ENCODE results near the gene ARL16. TPM values are rescaled to one million over a fixed set of nuclear protein-coding genes. Genes with fewer than 3 reads are reported as not detected.

ARL16 gene, protein sequence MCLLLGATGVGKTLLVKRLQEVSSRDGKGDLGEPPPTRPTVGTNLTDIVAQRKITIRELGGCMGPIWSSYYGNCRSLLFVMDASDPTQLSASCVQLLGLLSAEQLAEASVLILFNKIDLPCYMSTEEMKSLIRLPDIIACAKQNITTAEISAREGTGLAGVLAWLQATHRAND
- 35.5 TPM for total RNA-seq

GRCh38 chr17:81683584-81684441, at the start of gene ARL16, which contains the start of gene HGS:
ARL16 (minus strand) TSS chr17:81683797; CDS start chr17:81683753, 44 bp downstream.
HGS (plus strand) TSS chr17:81684011; CDS start chr17:81684067, 56 bp downstream.
- peak; percentile 98 for DNase-seq (ENCODE audit: low spot score)

- no peak for DNase-seq (ENCODE audit: low spot score)
Observed at GRCh38 chr17:81727324-81728031, 43.9 kb upstream of the ARL16 start.

DNA sequence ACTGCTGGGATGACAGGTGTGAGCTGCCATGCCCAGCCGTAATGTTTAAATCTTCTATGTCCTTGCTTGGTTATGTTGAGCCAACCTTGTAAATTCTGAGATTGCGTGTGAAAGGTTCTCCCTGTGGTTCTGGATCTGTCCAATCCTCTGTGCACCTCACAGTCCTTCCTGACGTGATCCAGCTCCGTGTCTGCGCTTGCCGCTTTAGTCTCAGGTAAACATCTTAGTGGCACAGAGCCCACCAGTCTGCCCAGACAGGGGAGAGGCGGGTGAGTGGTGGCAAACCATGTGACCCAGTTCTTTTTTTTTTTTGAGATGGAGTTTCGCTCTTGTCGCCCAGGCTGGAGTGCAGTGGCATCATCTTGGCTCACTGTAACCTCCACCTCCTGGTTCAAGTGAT, 42.4 kb upstream of the ARL16 start:
- peak; percentile 85 for DNase-seq (ENCODE audit: low spot score)

DNA sequence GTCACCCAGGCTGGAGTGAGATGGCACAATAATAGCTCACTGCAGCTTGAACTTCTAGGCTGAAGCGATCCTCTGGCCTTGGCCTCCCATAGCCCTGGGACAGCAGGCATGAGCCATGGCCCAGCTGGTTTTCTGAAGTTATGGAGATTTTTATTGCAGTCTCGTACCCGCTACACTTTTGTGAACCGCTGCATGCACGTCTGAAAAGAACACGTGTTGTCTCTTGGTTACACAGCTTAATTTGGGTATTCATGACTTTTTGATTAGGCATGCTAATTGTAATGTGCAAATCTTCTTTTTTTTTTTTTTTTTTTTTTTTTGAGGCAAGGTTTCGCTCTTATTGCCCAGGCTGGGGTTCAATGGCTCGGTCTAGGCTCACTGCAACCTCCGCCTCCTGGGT, 41.8 kb upstream of the ARL16 start:
- no peak for DNase-seq (ENCODE audit: low spot score)

GRCh38 chr17:81723651-81724209, 40.1 kb upstream of the ARL16 start:
- DNase-seq (ENCODE audit: low spot score): no peak

GRCh38 chr17:81722184-81723120, 38.9 kb upstream of the ARL16 start:
- DNase-seq (ENCODE audit: low spot score): peak; percentile 89

DNA sequence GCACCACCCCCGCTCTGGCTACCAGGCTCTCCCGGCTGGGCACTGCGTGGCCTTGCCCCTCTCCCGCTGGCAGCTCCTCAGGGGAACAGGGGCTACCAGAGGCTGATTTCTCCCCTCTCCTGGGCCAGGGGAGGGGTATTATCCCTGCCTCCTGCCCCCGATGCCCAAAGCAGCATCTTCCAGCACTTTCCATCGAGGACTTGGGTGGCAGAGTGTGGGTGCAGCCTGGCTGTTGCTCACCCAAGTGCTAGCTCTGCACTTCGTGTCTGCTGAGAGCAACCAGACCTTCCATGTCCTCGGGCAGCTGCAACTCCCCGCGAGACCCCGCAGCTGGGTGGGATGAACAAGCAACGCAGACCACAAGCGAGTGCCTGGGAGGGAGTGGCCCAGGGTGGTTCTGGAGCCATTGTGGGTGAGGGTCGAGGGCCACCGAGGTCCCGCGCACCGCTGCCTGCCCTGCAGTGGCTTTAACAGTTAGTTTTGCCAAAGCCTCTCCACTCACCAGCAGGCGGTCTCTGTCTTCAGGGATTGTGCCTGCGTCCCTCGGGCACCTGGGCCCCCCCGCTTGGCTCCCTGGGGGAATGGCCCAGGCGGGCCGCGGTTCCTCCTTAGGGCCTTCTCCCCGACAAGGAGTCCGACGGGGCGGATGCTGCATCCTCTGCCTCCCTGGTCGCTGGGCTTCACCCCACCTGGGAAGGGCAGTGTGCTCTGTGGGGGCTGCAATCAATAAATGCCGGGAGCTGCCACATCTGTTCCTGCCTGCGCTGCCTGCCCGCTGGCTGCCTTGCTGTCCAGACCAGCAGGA, 36.9 kb upstream of the ARL16 start:
- no peak for DNase-seq (ENCODE audit: low spot score)

DNA sequence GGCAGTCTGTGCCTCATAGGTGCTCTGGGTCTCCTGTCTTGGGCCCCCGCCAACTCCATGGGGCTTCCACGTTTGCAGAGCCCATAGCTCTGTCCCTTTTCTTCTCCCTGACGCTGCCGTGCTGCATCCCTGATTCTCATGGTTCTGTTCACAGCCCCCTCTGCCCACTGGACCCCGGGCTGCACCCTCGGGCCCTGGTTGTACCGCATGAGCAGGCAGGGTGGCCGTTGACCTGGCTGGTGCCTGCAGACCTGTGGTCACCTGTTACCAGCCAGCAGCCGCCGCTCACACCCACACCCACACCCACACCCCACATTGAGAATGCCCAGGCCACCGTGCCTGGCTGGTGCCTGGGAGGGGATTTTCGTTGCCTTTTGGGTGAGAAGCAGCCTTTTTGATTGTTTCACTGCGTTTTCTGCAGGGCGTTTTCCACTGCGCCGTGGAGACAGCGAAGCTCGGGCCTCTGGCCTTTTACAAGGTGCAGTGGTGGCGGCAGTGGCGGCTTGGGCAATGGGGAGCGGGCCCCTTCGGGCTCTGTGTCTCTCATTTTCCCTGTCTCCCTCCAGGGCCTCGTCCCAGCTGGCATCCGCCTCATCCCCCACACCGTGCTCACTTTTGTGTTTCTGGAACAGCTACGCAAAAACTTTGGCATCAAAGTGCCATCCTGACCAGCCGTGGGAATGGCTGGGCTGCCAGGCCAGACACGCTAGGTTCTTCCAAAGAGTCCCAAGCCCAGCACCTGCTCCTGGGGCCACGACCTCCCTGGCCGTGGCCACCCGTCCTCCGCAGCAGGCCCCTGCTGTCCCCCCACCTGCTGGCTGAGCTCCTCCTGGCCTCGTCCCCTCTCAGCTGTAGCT, 36.0 kb upstream of the ARL16 start:
- no peak for DNase-seq (ENCODE audit: low spot score)

DNA sequence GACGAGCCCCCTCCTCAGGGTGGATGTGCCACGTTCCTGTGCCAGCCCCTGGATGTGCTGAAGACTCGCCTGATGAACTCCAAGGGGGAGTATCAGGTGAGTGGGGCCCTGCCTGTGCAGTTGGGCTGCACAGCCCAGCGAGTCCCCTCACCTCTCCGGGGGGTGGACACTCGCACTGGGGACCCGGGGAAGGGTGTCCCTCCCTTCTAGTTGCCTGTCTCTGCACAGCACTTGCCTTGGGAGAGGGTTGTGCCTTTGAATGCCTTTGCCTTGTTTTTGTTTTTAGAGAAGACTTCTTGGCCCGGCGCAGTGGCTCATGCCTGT, 34.1 kb upstream of the ARL16 start:
- DNase-seq (ENCODE audit: low spot score): no peak

DNA sequence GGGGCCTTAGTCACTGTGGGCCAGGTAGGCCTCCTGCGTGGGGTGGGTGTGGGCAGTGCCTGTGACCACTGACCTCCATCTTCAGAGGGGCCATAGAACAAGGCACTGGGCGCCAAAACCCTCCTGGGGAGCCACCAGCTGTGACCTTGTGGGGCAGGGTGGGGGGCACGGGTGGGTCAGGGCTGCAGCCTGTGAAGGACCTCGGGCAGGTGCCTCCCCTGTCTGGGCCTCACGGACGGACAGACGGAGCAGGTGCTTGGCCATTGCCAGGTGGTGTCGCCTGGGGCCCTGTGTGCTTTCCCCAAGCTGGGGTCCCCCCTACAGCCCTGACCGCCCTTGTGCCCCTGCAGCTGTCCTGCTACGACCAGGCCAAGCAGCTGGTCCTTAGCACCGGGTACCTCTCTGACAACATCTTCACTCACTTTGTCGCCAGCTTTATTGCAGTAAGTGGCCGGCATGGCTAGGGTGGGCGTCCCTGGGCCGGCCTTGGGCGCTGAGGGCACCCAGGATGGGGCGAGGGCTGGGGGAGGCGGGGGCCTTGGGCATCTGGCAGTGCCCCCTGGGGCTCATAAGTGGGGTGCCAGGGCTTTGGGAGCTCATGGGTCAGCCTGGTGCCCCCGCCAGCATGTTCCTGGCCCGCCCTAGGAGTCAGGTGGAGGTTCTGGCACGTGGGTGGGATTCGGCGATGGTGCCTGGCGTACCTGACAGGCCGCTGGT, 33.6 kb upstream of the ARL16 start:
- DNase-seq (ENCODE audit: low spot score): no peak

GRCh38 chr17:81716674-81716996, 33.0 kb upstream of the ARL16 start:
- no peak for DNase-seq (ENCODE audit: low spot score)

GRCh38 chr17:81715872-81716673, 32.5 kb upstream of the ARL16 start:
- no peak for DNase-seq (ENCODE audit: low spot score)

DNA sequence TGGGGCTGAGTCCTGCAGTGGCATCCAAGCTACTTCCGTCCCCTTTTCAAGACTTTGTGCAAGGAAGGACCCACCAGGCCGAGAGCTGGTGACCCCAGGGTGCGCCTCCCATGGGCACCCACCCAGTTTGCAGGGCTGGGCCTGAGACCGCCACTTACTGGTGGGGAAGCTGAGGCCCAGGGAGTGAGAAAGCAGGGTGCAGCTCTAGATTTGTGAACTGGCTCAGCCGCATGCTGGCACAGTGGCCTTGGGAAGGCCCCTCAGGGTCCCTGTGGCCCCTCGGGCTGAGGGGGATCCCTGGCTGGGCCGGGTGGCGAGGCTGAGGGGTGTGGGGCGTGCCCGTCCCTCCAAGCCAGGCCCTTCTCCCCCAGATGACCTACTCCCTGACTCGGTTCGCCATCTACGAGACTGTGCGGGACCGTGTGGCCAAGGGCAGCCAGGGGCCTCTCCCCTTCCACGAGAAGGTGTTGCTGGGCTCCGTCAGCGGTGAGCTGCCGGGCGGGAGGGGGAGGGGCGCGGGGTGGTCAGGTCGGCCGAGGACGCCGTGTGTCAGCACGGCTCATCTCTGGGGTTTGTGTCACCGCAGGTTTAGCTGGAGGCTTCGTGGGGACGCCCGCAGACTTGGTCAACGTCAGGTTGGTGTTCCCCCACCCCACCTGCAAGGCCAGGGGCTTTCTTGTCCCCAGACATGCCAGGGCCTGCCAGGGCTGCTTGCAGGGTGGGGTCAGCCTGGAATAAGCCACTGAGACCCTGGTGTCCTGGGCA, 31.7 kb upstream of the ARL16 start:
- no peak for DNase-seq (ENCODE audit: low spot score)

DNA sequence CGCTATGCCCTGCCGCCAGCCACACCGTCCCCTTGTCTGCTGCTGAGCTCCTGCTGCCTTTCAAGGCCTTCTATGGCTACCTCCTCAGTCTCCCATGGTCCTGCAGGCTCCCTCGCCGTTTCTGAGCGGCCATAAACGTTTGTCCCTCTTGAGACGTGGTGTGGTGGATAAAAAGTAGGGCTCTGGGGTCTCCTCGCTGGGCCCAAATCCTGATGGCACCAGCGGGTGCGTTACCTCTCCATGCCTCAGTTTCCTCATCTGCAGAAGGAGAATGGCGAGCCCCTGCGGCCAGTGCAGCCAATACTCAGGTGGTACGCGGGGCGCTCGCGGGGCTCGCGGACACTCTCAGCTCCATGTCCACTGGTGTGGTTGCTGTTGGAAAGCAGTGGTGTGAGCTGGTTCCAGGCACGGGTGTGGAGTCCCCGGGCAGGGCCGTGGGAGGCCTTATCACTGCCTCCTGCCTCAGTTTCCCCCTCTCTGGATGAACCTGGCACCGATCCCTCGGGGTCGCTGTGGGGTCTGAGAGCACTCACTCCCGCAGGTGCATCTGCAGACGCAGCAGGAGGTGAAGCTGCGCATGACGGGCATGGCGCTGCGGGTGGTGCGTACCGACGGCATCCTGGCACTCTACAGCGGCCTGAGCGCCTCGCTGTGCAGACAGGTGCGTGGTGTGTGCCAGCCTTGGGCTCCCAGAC, 31.0 kb upstream of the ARL16 start:
- DNase-seq (ENCODE audit: low spot score): no peak

DNA sequence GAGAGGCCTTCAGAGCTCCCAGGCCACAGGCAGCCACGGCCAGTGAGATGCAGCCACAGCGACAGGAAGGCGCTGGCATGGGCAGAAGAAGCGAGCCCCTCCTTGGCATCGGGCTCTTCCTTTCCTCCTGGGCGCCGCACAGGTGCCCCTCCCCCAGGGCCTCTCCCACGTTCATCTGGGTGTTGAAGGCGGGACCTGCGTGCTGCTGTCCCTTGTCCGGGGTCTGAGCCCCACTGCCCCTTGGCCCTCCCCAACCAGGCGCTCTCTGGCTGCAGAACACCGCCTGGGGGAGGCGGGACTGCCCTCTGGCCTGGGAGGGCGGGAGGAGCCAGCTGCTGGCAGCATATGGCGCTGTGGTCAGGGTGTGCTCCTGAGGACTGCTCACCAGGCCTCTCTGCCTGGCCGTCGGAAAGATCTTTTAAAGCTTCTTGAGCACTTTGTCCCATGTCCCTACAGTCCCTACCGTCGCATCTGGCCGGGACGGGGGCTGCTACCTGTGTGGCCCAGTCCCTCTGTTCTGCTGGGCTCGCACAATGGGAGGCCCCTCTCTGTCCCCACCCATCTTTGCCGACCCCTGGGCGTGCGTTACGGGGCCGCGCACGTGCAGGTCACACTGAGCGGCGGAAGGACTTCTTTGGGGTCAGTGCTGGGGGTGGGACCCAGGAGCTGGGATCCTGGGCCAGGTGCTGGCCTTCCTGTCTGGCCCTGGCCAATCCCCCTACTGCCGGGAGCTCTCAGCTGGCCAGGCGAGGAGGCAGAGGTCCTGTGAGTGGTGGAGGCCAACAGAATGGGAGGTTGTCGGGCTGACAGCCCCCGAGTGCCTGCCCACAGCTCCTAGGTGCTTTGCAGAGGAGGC, 30.2 kb upstream of the ARL16 start:
- no peak for DNase-seq (ENCODE audit: low spot score)
